DMS 273 treated with DMSO at 0.1 percent for 48 hours (cell line): ENCODE measurements around the gene KLHL6.
"Not testable (repeated sequence)": the region's sequence is repeated elsewhere in the genome, so short reads cannot be mapped to it uniquely, and the experiment has no call there.

Experiments
- DNase-seq: peaks from one replicate; lab custom pipeline; 2025; lab: John Stamatoyannopoulos, UW

The KLHL6 gene

GRCh38 chr3:183529717-183530116 is 25.8 kb downstream of the KLHL6 start:
- no peak for DNase-seq

DNA sequence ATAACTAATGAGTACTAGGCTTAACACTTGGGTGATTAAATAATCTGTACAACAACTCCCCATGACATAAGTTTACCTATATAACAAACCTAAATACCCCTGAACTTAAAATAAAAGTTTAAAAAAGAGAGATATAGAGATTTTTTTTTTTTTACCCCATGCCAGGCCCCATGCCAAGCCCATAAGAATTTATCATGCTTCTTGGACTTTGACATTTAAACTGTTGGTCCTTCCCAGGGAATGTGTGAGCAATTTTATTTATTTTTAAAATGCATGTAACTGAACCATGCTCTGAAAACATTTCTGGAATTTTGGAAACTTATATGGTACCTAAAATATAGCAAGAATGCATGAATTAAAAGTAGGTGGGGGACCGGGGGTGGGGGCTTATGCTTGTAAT is 26.3 kb downstream of the KLHL6 start:
- no peak for DNase-seq

GRCh38 chr3:183528758-183529157 is 26.7 kb downstream of the KLHL6 start:
- not testable (repeated sequence) for DNase-seq

DNA sequence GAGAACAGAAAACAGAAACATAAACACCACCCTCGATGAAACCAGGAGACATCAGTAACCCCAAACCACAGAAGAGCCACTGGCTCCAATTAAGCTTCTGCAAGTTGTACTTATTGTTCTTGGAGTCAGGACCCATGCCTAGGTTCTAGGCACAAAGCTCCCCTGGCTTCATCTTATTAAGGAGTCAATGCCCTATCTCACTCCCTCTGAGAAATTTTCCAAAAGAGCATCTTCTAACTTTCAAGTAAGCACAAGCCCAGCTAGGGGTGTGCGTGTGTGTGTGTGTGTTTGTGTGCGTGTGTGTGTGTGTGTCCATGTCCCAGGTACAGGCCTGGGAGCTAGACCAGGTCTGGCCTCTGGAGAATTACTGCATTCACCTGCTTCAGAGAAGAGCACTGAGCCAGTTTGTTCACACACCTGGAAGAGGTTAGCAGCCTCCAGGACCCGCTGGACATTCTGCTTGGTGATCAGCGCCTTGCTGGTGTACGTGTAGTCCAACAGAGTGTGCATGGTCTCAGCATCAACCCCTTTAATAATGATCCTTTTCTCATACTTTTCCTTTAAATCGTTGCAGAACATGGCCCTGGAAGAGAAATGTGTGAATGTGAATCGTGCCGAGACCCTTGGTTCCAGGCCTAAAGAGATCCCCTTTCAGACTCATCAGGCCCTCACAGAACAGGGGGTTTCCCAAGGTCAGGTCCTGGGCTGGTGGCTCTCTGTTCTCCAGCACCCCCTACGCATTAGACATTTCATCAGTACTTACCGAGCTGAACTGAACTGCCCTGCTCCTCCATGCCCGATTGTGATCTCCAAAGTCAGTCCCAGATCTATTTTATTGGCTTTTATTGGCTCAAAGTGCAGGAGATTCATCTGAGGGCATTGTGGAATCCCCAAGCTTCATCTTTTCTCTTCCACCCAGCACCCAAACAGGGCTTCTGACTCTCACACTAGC is 27.8 kb downstream of the KLHL6 start:
- no peak for DNase-seq

- no peak for DNase-seq
Observed at GRCh38 chr3:183526838-183527427, 28.6 kb downstream of the KLHL6 start.

GRCh38 chr3:183524476-183524875 is 31.0 kb downstream of the KLHL6 start:
- DNase-seq: no peak

- not testable (repeated sequence) for DNase-seq
Observed at GRCh38 chr3:183520741-183521556, 34.6 kb downstream of the KLHL6 start.

GRCh38 chr3:183520295-183520694 is 35.2 kb downstream of the KLHL6 start:
- DNase-seq: not testable (repeated sequence)

DNA sequence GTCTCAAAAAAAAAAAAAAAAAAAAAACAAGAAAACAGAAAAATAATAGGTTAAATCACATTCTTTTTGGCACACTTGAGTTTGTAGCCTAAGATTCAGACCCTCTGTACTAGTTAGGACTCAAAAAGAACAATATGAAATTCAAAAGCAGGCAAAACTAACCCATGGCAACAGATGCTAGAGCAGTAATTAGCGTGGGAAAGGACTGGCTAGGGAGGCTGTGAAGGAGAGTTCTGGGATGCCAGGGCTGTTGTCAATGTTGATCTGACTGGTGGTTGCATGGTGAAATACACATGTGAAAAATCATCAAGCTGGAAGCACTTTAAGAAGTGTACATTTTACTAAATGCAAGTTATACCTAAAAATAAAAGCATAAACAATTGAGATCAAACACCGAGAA is 35.6 kb downstream of the KLHL6 start:
- no peak for DNase-seq

GRCh38 chr3:183518491-183519251 is 36.8 kb downstream of the KLHL6 start:
- DNase-seq: no peak

- DNase-seq: no peak
Observed at GRCh38 chr3:183517607-183518006, 37.9 kb downstream of the KLHL6 start.

- no peak for DNase-seq
Observed at GRCh38 chr3:183515968-183516851, 39.3 kb downstream of the KLHL6 start.

DNA sequence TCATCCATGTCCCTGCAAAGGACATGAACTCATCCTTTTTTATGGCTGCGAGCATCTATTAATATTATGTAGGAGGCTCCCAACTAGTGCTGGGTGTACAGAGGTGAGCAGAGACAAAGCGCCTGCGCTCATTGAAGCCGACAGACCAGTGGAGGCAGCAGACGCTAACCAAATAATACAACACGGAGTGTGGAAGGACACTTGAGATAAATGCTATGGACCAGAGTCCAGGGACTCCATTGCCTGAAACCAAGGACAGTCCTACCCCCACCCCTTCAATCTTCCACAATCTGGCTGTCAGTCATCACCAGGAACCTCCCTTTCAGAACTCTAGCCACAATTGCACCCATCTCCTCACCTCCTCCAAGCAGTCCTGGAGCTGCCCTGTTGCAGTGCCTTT is 41.5 kb downstream of the KLHL6 start:
- no peak for DNase-seq

DNA sequence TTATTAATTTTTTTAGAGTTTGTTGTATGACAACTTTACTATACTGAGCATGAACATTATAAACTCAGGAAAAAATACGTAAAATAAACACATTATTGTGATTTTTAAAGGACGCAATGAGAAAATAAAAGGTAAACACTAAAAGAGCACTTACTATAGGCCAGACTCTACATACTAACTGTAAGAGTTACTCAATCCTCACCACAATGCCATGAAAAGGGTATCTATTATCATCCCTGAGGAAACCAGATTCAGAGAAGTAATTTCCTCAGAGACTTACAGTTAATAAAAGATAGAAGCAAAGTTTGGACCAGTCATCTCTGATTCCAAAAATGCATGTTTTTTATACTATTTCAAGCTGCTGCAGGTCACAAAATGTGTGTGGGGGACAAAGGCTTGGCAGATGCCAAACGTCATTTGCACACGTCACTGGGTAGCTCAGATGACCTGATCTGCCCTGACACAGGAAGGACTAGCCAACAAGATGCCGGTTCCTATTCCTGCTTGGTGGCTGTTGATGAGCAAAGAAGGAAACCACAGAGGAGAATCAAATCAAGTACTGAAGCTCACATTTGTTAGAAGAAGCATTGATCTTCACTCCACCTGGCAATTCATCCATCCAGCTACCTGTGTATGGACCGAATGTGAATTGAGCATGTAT is 42.3 kb downstream of the KLHL6 start:
- no peak for DNase-seq

DNA sequence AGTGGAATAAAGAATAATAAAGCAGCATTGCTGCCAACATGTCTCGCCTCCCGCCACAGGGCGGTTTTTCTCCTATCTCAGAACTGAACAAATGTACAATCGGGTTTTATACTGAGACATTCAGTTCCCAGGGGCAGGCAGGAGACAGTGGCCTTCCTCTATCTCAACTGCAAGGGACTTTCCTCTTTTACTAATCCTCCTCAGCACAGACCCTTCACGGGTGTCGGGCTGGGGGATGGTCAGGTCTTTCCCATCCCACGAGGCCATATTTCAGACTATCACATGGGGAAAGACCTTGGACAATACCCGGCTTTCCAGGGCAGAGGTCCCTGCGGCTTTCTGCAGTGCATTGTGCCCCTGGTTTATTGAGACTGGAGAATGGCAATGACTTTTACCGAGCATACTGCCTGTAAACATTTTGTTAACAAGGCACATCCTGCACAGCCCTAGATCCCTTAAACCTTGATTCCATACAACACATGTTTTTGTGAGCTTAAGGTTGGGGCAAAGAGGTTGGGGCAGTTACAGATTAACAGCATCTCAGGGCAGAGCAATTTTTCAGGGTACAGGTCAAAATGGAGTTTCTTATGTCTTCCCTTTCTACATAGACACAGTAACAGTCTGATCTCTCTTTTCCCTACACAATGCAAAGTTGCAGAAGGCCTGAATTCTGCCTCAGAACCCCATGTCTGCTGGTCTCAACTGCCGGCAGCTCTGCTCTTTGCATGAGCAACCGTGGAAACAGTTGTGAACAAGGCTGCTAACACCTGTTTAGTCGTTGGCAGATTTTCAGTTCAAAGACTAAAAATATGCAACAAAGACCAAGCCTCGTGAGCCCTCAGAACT is 44.0 kb downstream of the KLHL6 start:
- DNase-seq: not testable (repeated sequence)

DNA sequence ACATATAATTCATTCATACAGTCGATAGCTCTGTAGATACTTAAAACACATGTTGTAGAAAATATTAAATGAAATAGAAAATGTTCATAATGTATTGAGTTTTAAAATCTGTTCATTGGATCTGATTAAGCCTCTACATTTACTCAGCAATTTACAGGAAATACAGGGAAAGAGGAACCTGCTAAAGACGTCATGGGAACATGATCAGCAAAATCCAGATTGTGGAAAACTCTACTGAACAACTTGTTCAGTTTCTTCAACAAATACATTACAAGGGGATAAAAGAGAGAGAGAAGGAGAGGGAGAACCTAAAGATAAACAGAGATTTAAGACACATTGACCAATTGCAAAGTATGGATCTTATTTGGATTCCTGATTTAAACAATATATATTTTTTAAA is 46.7 kb downstream of the KLHL6 start:
- DNase-seq: no peak

GRCh38 chr3:183507551-183507950 is 48.0 kb downstream of the KLHL6 start:
- no peak for DNase-seq

DNA sequence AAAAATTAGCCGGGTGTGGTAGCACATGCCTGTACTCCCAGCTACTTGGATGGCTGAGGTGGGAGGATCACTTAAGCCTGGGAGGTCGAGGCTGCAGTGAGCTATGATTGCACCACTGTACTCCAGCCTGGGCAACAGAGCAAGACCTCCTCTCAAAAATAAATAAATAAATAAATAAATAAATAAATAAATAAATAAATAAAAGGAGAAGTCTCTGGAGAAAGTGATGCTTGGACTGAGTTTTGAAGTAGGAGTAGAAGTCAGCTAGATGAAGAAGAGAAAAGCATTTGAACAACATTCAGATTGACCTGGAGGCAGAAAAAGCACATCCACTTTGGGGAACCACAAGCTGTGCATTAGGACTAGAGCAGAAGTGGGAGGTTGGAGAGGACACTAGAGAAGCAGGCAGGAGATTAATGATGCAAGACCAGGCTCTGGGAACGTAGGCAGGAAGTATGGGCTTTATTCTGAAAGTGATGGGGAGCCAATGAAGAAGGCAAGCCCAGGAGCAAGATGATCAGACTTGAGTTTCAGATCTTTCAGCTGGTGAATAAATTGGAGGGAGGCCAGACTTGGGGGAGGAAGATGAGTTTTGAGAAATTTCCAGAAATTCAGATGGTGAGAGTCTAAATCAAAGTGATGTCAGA is 48.7 kb downstream of the KLHL6 start:
- DNase-seq: no peak

DNA sequence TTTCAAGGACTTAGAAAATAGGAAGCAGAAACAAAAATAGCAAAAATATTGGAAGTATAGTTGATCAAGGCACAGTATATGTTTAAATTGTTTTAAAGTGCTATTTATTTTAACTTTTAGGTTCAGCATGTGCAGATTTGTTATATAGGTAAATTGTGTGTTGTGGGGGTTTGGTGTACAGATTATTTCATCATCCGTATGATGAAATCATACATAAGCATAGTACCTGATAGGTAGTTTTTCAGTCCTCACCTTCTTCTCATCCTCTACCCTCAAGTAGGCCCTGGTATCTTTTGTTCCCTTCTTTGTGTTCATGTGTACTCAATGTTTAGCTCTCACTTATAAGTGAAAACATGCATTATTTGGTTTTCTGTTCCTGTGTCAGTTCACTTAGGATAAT is 50.9 kb downstream of the KLHL6 start:
- no peak for DNase-seq
